ENCODE results near the gene ATG10. TPM values are rescaled to one million over a fixed set of nuclear protein-coding genes. Genes with fewer than 3 reads are reported as not detected.

ATG10 gene
- total RNA-seq, 1 donor from 2014 or later = 4.3 TPM

DNA sequence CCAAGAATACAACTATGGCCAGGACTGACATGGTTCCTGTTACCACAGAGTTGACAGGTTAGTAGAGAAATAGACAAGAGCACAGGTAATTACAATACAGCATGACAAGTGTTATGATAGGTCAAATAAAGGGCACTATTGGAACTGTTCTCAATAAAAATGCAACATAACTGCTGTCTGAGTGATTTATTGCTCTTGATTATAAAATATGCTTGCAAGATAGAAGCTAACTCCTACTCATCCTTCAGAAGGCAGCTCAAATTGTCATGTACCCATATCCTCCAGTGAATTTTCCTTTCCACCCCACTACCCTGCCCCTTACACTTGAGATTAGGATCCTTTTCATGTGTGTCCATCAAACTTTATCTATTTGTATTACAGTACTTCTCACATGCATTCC is 35.1 kb upstream of the ATG10 start:
- TF ChIP-seq, protein P1, sequence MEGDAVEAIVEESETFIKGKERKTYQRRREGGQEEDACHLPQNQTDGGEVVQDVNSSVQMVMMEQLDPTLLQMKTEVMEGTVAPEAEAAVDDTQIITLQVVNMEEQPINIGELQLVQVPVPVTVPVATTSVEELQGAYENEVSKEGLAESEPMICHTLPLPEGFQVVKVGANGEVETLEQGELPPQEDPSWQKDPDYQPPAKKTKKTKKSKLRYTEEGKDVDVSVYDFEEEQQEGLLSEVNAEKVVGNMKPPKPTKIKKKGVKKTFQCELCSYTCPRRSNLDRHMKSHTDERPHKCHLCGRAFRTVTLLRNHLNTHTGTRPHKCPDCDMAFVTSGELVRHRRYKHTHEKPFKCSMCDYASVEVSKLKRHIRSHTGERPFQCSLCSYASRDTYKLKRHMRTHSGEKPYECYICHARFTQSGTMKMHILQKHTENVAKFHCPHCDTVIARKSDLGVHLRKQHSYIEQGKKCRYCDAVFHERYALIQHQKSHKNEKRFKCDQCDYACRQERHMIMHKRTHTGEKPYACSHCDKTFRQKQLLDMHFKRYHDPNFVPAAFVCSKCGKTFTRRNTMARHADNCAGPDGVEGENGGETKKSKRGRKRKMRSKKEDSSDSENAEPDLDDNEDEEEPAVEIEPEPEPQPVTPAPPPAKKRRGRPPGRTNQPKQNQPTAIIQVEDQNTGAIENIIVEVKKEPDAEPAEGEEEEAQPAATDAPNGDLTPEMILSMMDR (IDR thresholded peaks at IDR 0.05; ENCODE audit: insufficient read depth, low read depth, low read length) = no peak
- no peak for TF ChIP-seq EZH2 (IDR thresholded peaks at IDR 0.05; ENCODE audit: insufficient read depth, low read length)
- H2AFZ ChIP-seq (ENCODE audit: low read depth, low read length) = no peak overlapping the region
- no peaks in the 10 kb centered on the region for H3K36me3 Mint-ChIP-seq (ENCODE audit: low read depth, unreplicated experiment)
- H3K4me3 ChIP-seq (ENCODE audit: insufficient read depth, low read depth, low read length) = no peak overlapping the region
- no peak for DNase-seq (ENCODE audit: low read depth)
- H3K79me2 ChIP-seq (ENCODE audit: insufficient read depth, low read length) = no peaks in the 10 kb centered on the region
- H3K4me2 ChIP-seq (ENCODE audit: low read length) = no peak overlapping the region
- H3K27ac Mint-ChIP-seq (ENCODE audit: unreplicated experiment) = no peak overlapping the region
- no peaks in the 10 kb centered on the region for H3K4me1 Mint-ChIP-seq (ENCODE audit: low read depth, unreplicated experiment)
- H3K36me3 ChIP-seq (ENCODE audit: insufficient read depth, low read length) = no peaks in the 10 kb centered on the region
- H3K4me1 ChIP-seq (ENCODE audit: insufficient read depth, low read length) = no peaks in the 10 kb centered on the region
- no peaks in the 10 kb centered on the region for H3K27me3 Mint-ChIP-seq (ENCODE audit: low read depth, unreplicated experiment)
- no peak overlapping the region for H3K27ac ChIP-seq (ENCODE audit: low read depth, low read length)
- H3K9ac ChIP-seq (ENCODE audit: low read length) = no peak overlapping the region
- peaks cover 9% of the 10 kb centered on the region for H3K9me3 Mint-ChIP-seq (ENCODE audit: unreplicated experiment)
- FAIRE-seq = no peak
- no peak overlapping the region for H3K4me3 Mint-ChIP-seq (ENCODE audit: unreplicated experiment)
- H4K20me1 ChIP-seq (ENCODE audit: insufficient read depth, low read length) = no peaks in the 10 kb centered on the region
- H3K9me3 ChIP-seq (ENCODE audit: insufficient read depth, low read depth, low read length) = no peaks in the 10 kb centered on the region
- no peaks in the 10 kb centered on the region for H3K27me3 ChIP-seq (ENCODE audit: insufficient read depth, low read length)

DNA sequence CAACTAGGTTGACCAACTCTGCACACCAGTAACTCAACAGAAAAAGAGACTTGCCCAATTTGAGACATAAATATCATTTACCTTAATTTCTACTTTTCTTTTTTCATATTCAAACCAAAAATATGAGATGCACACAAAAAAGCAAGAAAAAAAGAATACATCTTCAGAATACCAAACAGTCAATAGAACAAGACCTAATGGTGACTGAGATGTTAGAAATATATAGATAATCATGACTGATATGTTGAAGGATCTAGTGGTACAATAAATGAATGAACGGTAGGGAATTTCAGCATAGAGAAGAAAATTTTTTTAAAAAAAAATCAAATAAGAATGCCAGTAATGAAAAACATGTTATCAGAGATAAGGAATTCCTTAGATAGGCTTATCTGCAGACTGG is 29.1 kb upstream of the ATG10 start:
- Histone ChIP-seq H3K79me2 (ENCODE audit: insufficient read depth, low read length) (no peaks in the 10 kb centered on the region), H3K9me3 (ENCODE audit: insufficient read depth, low read depth, low read length) (no peaks in the 10 kb centered on the region), H2AFZ (ENCODE audit: low read depth, low read length) (no peak overlapping the region), H3K4me3 (ENCODE audit: insufficient read depth, low read depth, low read length) (no peak overlapping the region), H3K27me3 (ENCODE audit: insufficient read depth, low read length) (no peaks in the 10 kb centered on the region), H3K4me2 (ENCODE audit: low read length) (no peak overlapping the region), H3K27ac (ENCODE audit: low read depth, low read length) (no peak overlapping the region), H3K9ac (ENCODE audit: low read length) (no peak overlapping the region), H3K4me1 (ENCODE audit: insufficient read depth, low read length) (no peaks in the 10 kb centered on the region), H4K20me1 (ENCODE audit: insufficient read depth, low read length) (no peaks in the 10 kb centered on the region), H3K36me3 (ENCODE audit: insufficient read depth, low read length) (no peaks in the 10 kb centered on the region)
- no peaks in the 10 kb centered on the region for H3K4me1 Mint-ChIP-seq (ENCODE audit: low read depth, unreplicated experiment)
- no peaks in the 10 kb centered on the region for H3K36me3 Mint-ChIP-seq (ENCODE audit: low read depth, unreplicated experiment)
- no peak for FAIRE-seq
- no peak overlapping the region for H3K4me3 Mint-ChIP-seq (ENCODE audit: unreplicated experiment)
- peaks cover 18% of the 10 kb centered on the region for H3K9me3 Mint-ChIP-seq (ENCODE audit: unreplicated experiment)
- DNase-seq (ENCODE audit: low read depth) = no peak
- H3K27ac Mint-ChIP-seq (ENCODE audit: unreplicated experiment) = no peak overlapping the region
- TF ChIP-seq, protein P1 (IDR thresholded peaks at IDR 0.05; ENCODE audit: insufficient read depth, low read depth, low read length) = no peak
- no peak for TF ChIP-seq EZH2 (IDR thresholded peaks at IDR 0.05; ENCODE audit: insufficient read depth, low read length)
- no peaks in the 10 kb centered on the region for H3K27me3 Mint-ChIP-seq (ENCODE audit: low read depth, unreplicated experiment)

DNA sequence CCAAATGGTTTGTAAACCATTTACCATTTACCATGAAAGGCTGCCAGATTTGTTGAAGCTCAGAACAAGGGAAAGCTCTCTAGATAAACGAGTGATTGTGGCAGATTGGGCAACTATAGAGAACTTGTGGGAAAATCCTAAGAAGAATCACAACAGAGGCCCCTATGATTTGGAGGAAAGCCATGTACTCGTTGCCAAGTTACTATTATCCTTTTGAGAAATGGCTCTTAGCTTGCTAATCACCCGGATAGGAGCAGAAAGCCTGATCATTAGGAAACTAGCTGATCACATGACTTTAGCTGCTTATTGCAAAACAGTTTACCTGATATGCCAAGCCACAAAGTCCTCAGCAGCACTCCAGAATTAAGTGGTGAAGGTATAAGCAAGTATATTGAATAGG is 23.5 kb upstream of the ATG10 start:
- Histone ChIP-seq H3K9ac (ENCODE audit: low read length) (no peak overlapping the region), H3K27ac (ENCODE audit: low read depth, low read length) (no peak overlapping the region), H3K9me3 (ENCODE audit: insufficient read depth, low read depth, low read length) (no peaks in the 10 kb centered on the region), H3K79me2 (ENCODE audit: insufficient read depth, low read length) (no peaks in the 10 kb centered on the region), H3K4me3 (ENCODE audit: insufficient read depth, low read depth, low read length) (no peak overlapping the region), H3K4me2 (ENCODE audit: low read length) (no peak overlapping the region), H2AFZ (ENCODE audit: low read depth, low read length) (no peak overlapping the region), H3K27me3 (ENCODE audit: insufficient read depth, low read length) (no peaks in the 10 kb centered on the region), H3K4me1 (ENCODE audit: insufficient read depth, low read length) (no peaks in the 10 kb centered on the region), H4K20me1 (ENCODE audit: insufficient read depth, low read length) (no peaks in the 10 kb centered on the region), H3K36me3 (ENCODE audit: insufficient read depth, low read length) (no peaks in the 10 kb centered on the region)
- DNase-seq (ENCODE audit: low read depth) (peak; percentile 49), FAIRE-seq (no peak)
- TF ChIP-seq, protein P1 (IDR thresholded peaks at IDR 0.05; ENCODE audit: insufficient read depth, low read depth, low read length) = no peak
- H3K27ac Mint-ChIP-seq (ENCODE audit: unreplicated experiment) = no peak overlapping the region
- H3K4me1 Mint-ChIP-seq (ENCODE audit: low read depth, unreplicated experiment) = peaks cover 2% of the 10 kb centered on the region
- no peak overlapping the region for H3K4me3 Mint-ChIP-seq (ENCODE audit: unreplicated experiment)
- no peaks in the 10 kb centered on the region for H3K9me3 Mint-ChIP-seq (ENCODE audit: unreplicated experiment)
- peaks cover 2% of the 10 kb centered on the region for H3K27me3 Mint-ChIP-seq (ENCODE audit: low read depth, unreplicated experiment)
- H3K36me3 Mint-ChIP-seq (ENCODE audit: low read depth, unreplicated experiment) = no peaks in the 10 kb centered on the region

Measured in astrocyte (in vitro differentiated cells and primary cell).